HepG2 (cell line): ENCODE results near the gene PSME3IP1. TPM values are rescaled to one million over a fixed set of nuclear protein-coding genes. Genes with fewer than 3 reads are reported as not detected.
"Not testable (repeated sequence)": the region's sequence is repeated elsewhere in the genome, so short reads cannot be mapped to it uniquely, and the experiment has no call there.

Experiments used
- ATAC-seq: fragments of 200-7000 bp; cut with Tn5 transposase; 3 replicates; pipeline ENCODE4 v1.9.1; 2020; ENCODE audit warnings: mild to moderate bottlenecking, moderate library complexity
- BruUV-seq: library from RNA; stranded (reverse); fragments of 400-500 nt; replicated peaks from 2 replicates; lab custom pipeline; 2021; lab: Mats Ljungman, UMichigan
- CTCF ChIA-PET: fragments of 300-600 bp; formaldehyde crosslinking; extraction: SDS; loops from one replicate; lab custom pipeline; 2021; ENCODE audit warnings: low total read pairs, inconsistent platforms, low intra/inter-chr PET ratio; lab: Yijun Ruan, JAX
- POLR2A ChIA-PET: fragments of 350-600 bp; sonication (Branson Sonifier 250); formaldehyde crosslinking; loops from one replicate; lab custom pipeline; 2020; ENCODE audit warnings: antibody characterized with exemption, inconsistent platforms; lab: Yijun Ruan, JAX
- DNase-seq: peaks from one replicate; pipeline ENCODE4 v3.0.0-alpha.2; 2015; ENCODE audit warnings: low spot score
- FAIRE-seq: peaks from 3 replicates; lab custom pipeline; 2011; peaks lifted over from hg19 to GRCh38; lab: Jason Lieb, UNC
- H2AFZ ChIP-seq: one replicate; pipeline ENCODE4 v1.6.1; 2011; ENCODE audit warnings: low read length, inconsistent platforms
- H3K27ac ChIP-seq: fragments of 300-600 bp; 3 replicates; pipeline ENCODE4 v1.8.0; 2011; ENCODE audit warnings: mixed run types, mild to moderate bottlenecking, mixed read lengths, low read length, inconsistent platforms; ENCODE audit not compliant: insufficient read depth; ENCODE audit errors: extremely low read length
- H3K27me3 ChIP-seq, 2 experiments: fragments of 200-600 bp in 1 of 2; 2 replicates in 1 of 2; 3 replicates in 1 of 2; pipeline versions ENCODE4 v1.6.0 to v1.8.0; 2011; ENCODE audit warnings: low read length in 2 of 2, mild to moderate bottlenecking in 2 of 2, moderate library complexity in 2 of 2, inconsistent platforms in 1 of 2; ENCODE audit not compliant: insufficient read depth in 2 of 2, control insufficient read depth in 1 of 2
- H3K36me3 ChIP-seq, 2 experiments: fragments of 200-600 bp in 1 of 2; replicated peaks in 1 of 2; 2 replicates in 1 of 2; 3 replicates in 1 of 2; pipeline versions ENCODE4 v1.5.1 to v1.8.0; 2011; ENCODE audit warnings: low read length in 2 of 2, inconsistent platforms in 1 of 2; ENCODE audit not compliant: insufficient read depth in 2 of 2, control insufficient read depth in 1 of 2
- H3K4me1 ChIP-seq: 2 replicates; pipeline ENCODE4 v1.5.1; 2012; ENCODE audit warnings: low read length, inconsistent platforms; ENCODE audit not compliant: insufficient read depth
- H3K4me2 ChIP-seq: 2 replicates; pipeline ENCODE4 v1.6.0; 2011; ENCODE audit warnings: low read depth, low read length, inconsistent platforms
- H3K4me3 ChIP-seq, 3 experiments: fragments of 200-600 bp in 1 of 3; sonication (generic), shearing (Covaris generic) in 1 of 3; replicated peaks in 1 of 3; 2 replicates each; pipeline ENCODE4 v1.5.1; 2011 to 2016; ENCODE audit warnings: low read length in 3 of 3, inconsistent platforms in 2 of 3, low read depth in 2 of 3, mild to moderate bottlenecking in 2 of 3, control low read depth in 1 of 3, mixed read lengths in 1 of 3; ENCODE audit not compliant: insufficient read depth in 1 of 3
- H3K79me2 ChIP-seq: one replicate; pipeline ENCODE4 v1.6.1; 2011; ENCODE audit warnings: low read length, inconsistent platforms; ENCODE audit not compliant: insufficient read depth
- H3K9ac ChIP-seq: 2 replicates; pipeline ENCODE4 v1.6.0; 2011; ENCODE audit warnings: mild to moderate bottlenecking, low read depth, low read length, inconsistent platforms; ENCODE audit not compliant: insufficient read depth
- H3K9me3 ChIP-seq: 2 replicates; pipeline ENCODE4 v1.5.1; 2012; ENCODE audit warnings: mild to moderate bottlenecking, low read length
- H4K20me1 ChIP-seq: 2 replicates; pipeline ENCODE4 v1.6.0; 2011; ENCODE audit warnings: inconsistent platforms, mild to moderate bottlenecking, low read length, moderate library complexity; ENCODE audit not compliant: insufficient read depth
- CREB1 ChIP-seq, 2 experiments: fragments of 450-650 bp in 1 of 2; IDR thresholded peaks; 2 replicates each; pipeline ENCODE4 v1.6.1; 2016 to 2017; ENCODE audit warnings: control low read depth in 1 of 2, mild to moderate bottlenecking in 1 of 2, missing compliant biosample characterization in 1 of 2, missing genetic modification characterization in 1 of 2
- ZNF83 ChIP-seq: sonication (generic); formaldehyde crosslinking; IDR thresholded peaks from 2 replicates; pipeline ENCODE4 v1.4.0; 2020; ENCODE audit warnings: missing genetic modification reagents, mild to moderate bottlenecking, borderline replicate concordance
- WGBS: methylation state at CpG from one replicate; pipeline ENCODE4 v1.1.6; 2017; ENCODE audit warnings: low lambda C conversion rate; 5-methylcytosine and 5-hydroxymethylcytosine counted together
- in situ Hi-C: cut with HindIII; loops from 2 replicates; pipeline ENCODE4 v1.10.0; 2017; ENCODE audit warnings: low pct_unique_long_range_greater_than_20kb; ENCODE audit not compliant: extremely low pct_ligation_motif_present
- intact Hi-C: fragments of 100-400 bp; cut with micrococcal nuclease; formaldehyde crosslinking; loops from one replicate; pipeline ENCODE4 v1.10.0; 2022; ENCODE audit not compliant: unreplicated experiment
- polyA plus RNA-seq, 8 experiments: library from polyadenylated mRNA; depleted of rRNA in 3 of 8; stranded (reverse) in 7 of 8; unstranded in 1 of 8; fragments of >200 nt; fragmentation: Illumina TruSeq in 4 of 8; extraction: Trizol in 4 of 8; gene quantifications; 2 replicates each; pipeline versions ENCODE4 v1.2.1 to v1.2.3, GENCODE V29; 2011 to 2016; ENCODE audit warnings: low read depth in 4 of 8, missing spikeins in 1 of 8, mixed read lengths in 1 of 8; ENCODE audit not compliant: insufficient read depth in 1 of 8
- total RNA-seq, 5 experiments: library from RNA; depleted of rRNA; stranded (reverse); fragments of >200 nt; fragmentation: Illumina TruSeq; extraction: Trizol; gene quantifications; 2 replicates each; pipeline ENCODE4 v1.2.3, GENCODE V29; 2016; ENCODE audit warnings: low read depth in 1 of 5
- TF ChIP-seq, protein P1 (sequence below): sonication (generic); formaldehyde crosslinking; IDR thresholded peaks from 2 replicates; pipeline ENCODE4 v1.5.0; 2020; ENCODE audit warnings: mild to moderate bottlenecking, missing genetic modification reagents
- TF ChIP-seq, protein P2 (sequence below): sonication (generic); formaldehyde crosslinking; IDR thresholded peaks from 2 replicates; pipeline ENCODE4 v1.5.0; 2020; ENCODE audit warnings: missing genetic modification reagents
- TF ChIP-seq, protein P3 (sequence below): sonication (generic); formaldehyde crosslinking; IDR thresholded peaks from 2 replicates; pipeline ENCODE4 v1.4.0; 2020; ENCODE audit warnings: missing genetic modification reagents
- TF ChIP-seq, protein P4 (sequence below): sonication (generic); formaldehyde crosslinking; IDR thresholded peaks from 2 replicates; pipeline ENCODE4 v1.4.0; 2020; ENCODE audit warnings: mild to moderate bottlenecking, low read depth, missing genetic modification reagents

Gene PSME3IP1
- total and polyA plus RNA-seq, 2 of the 13 experiments (the other 11 are each of a cell fraction or from before 2014, with no cell fraction given): 90.8 to 99.8 TPM

DNA sequence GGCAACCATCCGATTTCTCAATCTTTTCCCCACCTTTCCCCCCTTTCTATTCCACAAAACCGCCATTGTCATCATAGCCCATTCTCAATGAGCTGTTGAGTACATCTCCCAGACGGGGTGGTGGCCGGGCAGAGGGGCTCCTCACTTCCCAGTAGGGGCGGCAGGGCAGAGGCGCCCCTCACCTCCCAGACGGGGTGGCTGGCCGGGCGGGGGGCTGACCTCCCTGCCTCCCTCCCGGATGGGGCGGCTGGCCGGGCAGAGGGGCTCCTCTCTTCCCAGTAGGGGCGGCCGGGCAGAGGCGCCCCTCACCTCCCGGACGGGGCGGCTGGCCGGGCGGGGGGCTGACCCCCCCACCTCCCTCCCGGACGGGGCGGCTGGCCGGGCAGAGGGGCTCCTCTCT, 14.5 kb upstream of the PSME3IP1 start:
- H3K9me3 ChIP-seq, BruUV-seq: not testable (repeated sequence)

DNA sequence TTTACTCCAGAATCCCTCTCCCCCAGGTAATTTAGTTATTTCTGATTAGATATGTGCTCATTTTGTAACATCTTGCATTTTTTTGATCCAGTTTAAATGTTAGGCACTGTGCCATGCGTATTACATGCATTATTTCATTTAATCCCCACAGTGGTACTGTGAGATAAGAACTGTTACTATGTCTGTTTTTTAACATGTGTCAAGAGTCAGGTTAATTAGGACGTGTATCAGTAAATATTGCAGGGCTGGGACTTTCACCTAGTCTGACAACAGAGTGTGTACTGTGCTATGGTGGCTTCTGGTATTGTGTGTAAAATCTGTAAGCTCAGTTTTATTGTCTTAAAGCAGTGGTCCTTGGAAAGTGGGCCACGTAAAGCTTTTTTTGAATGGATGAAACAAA, 10.9 kb upstream of the PSME3IP1 start:
- Histone ChIP-seq H3K4me1 (peaks cover 78% of the 10 kb centered on the region), H2AFZ (no peak overlapping the region), H3K4me3 (no peak overlapping the region), H3K9me3 (no peaks in the 10 kb centered on the region), H3K27me3 (no peaks in the 10 kb centered on the region; a peak in 1 of 5 replicates), H3K27ac (peak overlapping the region; percentile 31), H3K9ac (0 out of 2 replicates have a peak overlapping the region, but pooled peaks have one; percentile 2), H3K79me2 (peaks cover 76% of the 10 kb centered on the region), H3K4me2 (no peak overlapping the region), H4K20me1 (peaks cover 38% of the 10 kb centered on the region), H3K36me3 (peaks cover 0 to 6% of the 10 kb centered on the region in 2 experiments; a peak in 2 of 5 replicates)
- WGBS: 65% methylated on average over 3 of the region's 3 CpGs
- ATAC-seq: peak; percentile 18; the same call in 1 of the 3 replicates
- DNase-seq: no peak
- FAIRE-seq: no peak
- no TSS peak for BruUV-seq
- POLR2A ChIA-PET: interaction anchor here (0.9 to 1.0 kb wide), 2 partner anchors 9 to 11 kb away, joined by 3 to 6 read pairs; partner anchors contain the start of genes PSME3IP1 and RSPRY1
- intact Hi-C loops: no loop called here
- in situ Hi-C loops: no loop called here
- CTCF ChIA-PET: no interaction called here
- TF ChIP-seq CREB1 (IDR thresholded peaks at IDR 0.05): no peak
- TF ChIP-seq CREB1 (CRISPR knock-in tag; IDR thresholded peaks at IDR 0.05): 0 out of 2 replicates have a peak, but pooled peaks have one; percentile 23
- TF ChIP-seq, protein P1, sequence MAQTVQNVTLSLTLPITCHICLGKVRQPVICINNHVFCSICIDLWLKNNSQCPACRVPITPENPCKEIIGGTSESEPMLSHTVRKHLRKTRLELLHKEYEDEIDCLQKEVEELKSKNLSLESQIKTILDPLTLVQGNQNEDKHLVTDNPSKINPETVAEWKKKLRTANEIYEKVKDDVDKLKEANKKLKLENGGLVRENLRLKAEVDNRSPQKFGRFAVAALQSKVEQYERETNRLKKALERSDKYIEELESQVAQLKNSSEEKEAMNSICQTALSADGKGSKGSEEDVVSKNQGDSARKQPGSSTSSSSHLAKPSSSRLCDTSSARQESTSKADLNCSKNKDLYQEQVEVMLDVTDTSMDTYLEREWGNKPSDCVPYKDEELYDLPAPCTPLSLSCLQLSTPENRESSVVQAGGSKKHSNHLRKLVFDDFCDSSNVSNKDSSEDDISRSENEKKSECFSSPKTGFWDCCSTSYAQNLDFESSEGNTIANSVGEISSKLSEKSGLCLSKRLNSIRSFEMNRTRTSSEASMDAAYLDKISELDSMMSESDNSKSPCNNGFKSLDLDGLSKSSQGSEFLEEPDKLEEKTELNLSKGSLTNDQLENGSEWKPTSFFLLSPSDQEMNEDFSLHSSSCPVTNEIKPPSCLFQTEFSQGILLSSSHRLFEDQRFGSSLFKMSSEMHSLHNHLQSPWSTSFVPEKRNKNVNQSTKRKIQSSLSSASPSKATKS (CRISPR knock-in tag): no peak
- TF ChIP-seq ZNF83 (CRISPR knock-in tag): no peak
- TF ChIP-seq, protein P2, sequence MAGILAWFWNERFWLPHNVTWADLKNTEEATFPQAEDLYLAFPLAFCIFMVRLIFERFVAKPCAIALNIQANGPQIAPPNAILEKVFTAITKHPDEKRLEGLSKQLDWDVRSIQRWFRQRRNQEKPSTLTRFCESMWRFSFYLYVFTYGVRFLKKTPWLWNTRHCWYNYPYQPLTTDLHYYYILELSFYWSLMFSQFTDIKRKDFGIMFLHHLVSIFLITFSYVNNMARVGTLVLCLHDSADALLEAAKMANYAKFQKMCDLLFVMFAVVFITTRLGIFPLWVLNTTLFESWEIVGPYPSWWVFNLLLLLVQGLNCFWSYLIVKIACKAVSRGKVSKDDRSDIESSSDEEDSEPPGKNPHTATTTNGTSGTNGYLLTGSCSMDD (CRISPR knock-in tag): no peak
- TF ChIP-seq, protein P3, sequence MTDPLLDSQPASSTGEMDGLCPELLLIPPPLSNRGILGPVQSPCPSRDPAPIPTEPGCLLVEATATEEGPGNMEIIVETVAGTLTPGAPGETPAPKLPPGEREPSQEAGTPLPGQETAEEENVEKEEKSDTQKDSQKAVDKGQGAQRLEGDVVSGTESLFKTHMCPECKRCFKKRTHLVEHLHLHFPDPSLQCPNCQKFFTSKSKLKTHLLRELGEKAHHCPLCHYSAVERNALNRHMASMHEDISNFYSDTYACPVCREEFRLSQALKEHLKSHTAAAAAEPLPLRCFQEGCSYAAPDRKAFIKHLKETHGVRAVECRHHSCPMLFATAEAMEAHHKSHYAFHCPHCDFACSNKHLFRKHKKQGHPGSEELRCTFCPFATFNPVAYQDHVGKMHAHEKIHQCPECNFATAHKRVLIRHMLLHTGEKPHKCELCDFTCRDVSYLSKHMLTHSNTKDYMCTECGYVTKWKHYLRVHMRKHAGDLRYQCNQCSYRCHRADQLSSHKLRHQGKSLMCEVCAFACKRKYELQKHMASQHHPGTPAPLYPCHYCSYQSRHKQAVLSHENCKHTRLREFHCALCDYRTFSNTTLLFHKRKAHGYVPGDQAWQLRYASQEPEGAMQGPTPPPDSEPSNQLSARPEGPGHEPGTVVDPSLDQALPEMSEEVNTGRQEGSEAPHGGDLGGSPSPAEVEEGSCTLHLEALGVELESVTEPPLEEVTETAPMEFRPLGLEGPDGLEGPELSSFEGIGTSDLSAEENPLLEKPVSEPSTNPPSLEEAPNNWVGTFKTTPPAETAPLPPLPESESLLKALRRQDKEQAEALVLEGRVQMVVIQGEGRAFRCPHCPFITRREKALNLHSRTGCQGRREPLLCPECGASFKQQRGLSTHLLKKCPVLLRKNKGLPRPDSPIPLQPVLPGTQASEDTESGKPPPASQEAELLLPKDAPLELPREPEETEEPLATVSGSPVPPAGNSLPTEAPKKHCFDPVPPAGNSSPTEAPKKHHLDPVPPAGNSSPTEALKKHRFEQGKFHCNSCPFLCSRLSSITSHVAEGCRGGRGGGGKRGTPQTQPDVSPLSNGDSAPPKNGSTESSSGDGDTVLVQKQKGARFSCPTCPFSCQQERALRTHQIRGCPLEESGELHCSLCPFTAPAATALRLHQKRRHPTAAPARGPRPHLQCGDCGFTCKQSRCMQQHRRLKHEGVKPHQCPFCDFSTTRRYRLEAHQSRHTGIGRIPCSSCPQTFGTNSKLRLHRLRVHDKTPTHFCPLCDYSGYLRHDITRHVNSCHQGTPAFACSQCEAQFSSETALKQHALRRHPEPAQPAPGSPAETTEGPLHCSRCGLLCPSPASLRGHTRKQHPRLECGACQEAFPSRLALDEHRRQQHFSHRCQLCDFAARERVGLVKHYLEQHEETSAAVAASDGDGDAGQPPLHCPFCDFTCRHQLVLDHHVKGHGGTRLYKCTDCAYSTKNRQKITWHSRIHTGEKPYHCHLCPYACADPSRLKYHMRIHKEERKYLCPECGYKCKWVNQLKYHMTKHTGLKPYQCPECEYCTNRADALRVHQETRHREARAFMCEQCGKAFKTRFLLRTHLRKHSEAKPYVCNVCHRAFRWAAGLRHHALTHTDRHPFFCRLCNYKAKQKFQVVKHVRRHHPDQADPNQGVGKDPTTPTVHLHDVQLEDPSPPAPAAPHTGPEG (CRISPR knock-in tag): no peak
- TF ChIP-seq, protein P4, sequence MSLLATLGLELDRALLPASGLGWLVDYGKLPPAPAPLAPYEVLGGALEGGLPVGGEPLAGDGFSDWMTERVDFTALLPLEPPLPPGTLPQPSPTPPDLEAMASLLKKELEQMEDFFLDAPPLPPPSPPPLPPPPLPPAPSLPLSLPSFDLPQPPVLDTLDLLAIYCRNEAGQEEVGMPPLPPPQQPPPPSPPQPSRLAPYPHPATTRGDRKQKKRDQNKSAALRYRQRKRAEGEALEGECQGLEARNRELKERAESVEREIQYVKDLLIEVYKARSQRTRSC (CRISPR knock-in tag): no peak

More for the DNA sequence above, 14.5 kb upstream of the PSME3IP1 start:
- FAIRE-seq, H2AFZ ChIP-seq, ATAC-seq, H3K4me2 ChIP-seq, H3K4me3 ChIP-seq, POLR2A ChIA-PET, H3K27me3 ChIP-seq, H3K9ac ChIP-seq, DNase-seq, H3K27ac ChIP-seq, in situ Hi-C loops, CTCF ChIA-PET, intact Hi-C loops: not testable (repeated sequence)
- peaks cover 43% of the 10 kb centered on the region for H3K4me1 ChIP-seq
- peaks cover 5 to 22% of the 10 kb centered on the region in 2 experiments for H3K36me3 ChIP-seq
- peaks cover 57% of the 10 kb centered on the region for H3K79me2 ChIP-seq
- WGBS: 84% methylated on average over 9 of the region's 24 CpGs
- peaks cover 16% of the 10 kb centered on the region for H4K20me1 ChIP-seq
